Omental fat pad (tissue), 4 donors: ENCODE data around the gene FOXP4. TPM values are rescaled to one million over a fixed set of nuclear protein-coding genes. Genes with fewer than 3 reads are reported as not detected.

Source experiments
- ATAC-seq: fragments of 150-250 bp; one replicate; pipeline ENCODE4 v1.9.1; 2016; ENCODE audit warnings: mild to moderate bottlenecking, moderate library complexity; ENCODE audit not compliant: low FRiP score
- DNase-seq: peaks from one replicate; pipeline ENCODE4 v3.0.0-alpha.2; 2019; ENCODE audit warnings: low spot score
- CTCF ChIP-seq, 3 donors: fragments of 450-650 bp; IDR thresholded peaks; one replicate each; pipeline ENCODE4 v1.5.1; 2016 to 2017; ENCODE audit warnings: antibody characterized with exemption in 3 of 3, mild to moderate bottlenecking in 3 of 3, moderate library complexity in 2 of 3
- total RNA-seq, 4 donors: library from RNA; depleted of rRNA; stranded (reverse); fragments of >200 nt; gene quantifications; one replicate each; pipeline ENCODE4 v1.1.0, GENCODE V29; 2016

The FOXP4 gene, protein sequence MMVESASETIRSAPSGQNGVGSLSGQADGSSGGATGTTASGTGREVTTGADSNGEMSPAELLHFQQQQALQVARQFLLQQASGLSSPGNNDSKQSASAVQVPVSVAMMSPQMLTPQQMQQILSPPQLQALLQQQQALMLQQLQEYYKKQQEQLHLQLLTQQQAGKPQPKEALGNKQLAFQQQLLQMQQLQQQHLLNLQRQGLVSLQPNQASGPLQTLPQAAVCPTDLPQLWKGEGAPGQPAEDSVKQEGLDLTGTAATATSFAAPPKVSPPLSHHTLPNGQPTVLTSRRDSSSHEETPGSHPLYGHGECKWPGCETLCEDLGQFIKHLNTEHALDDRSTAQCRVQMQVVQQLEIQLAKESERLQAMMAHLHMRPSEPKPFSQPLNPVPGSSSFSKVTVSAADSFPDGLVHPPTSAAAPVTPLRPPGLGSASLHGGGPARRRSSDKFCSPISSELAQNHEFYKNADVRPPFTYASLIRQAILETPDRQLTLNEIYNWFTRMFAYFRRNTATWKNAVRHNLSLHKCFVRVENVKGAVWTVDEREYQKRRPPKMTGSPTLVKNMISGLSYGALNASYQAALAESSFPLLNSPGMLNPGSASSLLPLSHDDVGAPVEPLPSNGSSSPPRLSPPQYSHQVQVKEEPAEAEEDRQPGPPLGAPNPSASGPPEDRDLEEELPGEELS
- total RNA-seq, result 1 to 10 TPM; 3.6 to 9.0 (median 5.5) TPM

DNA sequence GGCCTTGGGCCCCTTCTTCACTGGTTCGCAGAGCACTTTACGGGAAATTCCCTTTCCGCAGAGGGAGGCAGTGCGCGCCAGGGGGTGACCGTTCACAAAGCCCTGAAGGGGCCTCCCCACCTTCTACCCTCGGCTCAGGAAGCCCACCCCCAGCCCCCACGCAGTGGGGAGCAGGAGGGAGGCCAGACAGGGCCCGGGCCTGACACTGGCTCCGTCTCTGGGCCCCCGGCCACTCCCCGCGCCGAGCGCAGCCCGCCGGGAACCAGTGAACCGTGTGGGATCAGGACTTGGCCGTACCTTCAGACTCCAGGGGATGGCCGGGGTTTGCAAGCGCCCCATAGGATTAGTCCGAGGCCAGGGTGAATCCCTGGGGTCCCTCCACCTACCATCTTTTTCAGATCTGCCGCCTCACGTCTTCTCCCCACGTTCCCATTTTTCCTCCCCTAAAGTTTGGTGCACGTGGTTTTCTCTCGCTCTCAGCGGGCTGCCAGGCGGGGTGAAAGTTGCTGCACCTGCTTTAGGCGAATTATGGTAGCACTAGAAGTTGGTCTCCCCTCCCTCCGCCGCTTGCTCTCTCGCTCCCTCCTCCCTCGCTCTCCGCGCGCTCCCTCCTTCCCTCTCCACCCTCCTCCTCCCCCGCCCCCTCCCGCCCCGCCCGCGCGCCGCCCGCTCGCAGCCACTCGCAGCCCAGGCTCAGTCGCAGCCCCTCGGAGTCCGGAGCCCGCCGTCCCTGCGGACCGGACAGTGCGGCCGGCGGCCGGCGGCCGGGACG, at the start of gene FOXP4:
TSS of gene FOXP4 (plus strand) at position 679 of the 772 bp plus-strand sequence. CDS start 19,380 bp downstream, outside the sequence.
- no peak for DNase-seq
- peak; percentile 93 for ATAC-seq
- no peak for TF ChIP-seq CTCF (IDR thresholded peaks at IDR 0.05)

- ATAC-seq (no peak), DNase-seq (no peak)
- TF ChIP-seq CTCF (IDR thresholded peaks at IDR 0.05), result no peak
Measured at GRCh38 chr6:41497573-41497972, 48.6 kb upstream of the FOXP4 start.

DNA sequence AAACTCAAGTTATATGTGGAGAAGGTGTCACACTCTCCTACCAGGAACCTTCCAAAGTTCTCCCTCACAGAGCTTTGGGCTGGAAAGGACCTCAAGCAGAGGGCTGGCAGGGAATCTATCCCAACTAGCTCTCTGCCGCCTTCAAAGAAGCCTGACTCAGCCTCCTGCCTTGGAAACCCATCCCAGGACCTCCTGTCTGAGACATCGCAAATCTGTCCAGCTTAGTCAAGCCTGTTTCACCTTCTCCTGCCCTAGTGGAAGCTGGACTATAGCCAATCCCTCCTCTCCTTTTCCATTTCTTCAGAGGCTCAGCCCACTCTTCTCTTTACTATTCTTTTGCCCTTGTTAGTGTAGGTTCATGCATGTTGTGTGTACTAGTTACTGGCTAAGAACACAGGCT, 48.2 kb upstream of the FOXP4 start:
- ATAC-seq, result no peak
- no peak for DNase-seq
- no peak for TF ChIP-seq CTCF (IDR thresholded peaks at IDR 0.05)

- no peak for ATAC-seq
- DNase-seq, result no peak
- TF ChIP-seq CTCF (IDR thresholded peaks at IDR 0.05), result no peak
Measured at GRCh38 chr6:41498968-41499599, 47.1 kb upstream of the FOXP4 start.

- no peak for ATAC-seq
- DNase-seq, result no peak
- TF ChIP-seq CTCF (IDR thresholded peaks at IDR 0.05), result no peak
Measured at GRCh38 chr6:41500561-41500960, 45.6 kb upstream of the FOXP4 start.

- ATAC-seq (no peak), DNase-seq (no peak)
- TF ChIP-seq CTCF (IDR thresholded peaks at IDR 0.05), result no peak
Measured at GRCh38 chr6:41502566-41502916, 43.6 kb upstream of the FOXP4 start.
